Activated CD8-positive, alpha-beta memory T cell treated with anti-CD3 and anti-CD28 coated beads for 4 hours (primary cell): ENCODE measurements around the gene PSMG4.
"Not testable (repeated sequence)": the region's sequence is repeated elsewhere in the genome, so short reads cannot be mapped to it uniquely, and the experiment has no call there.

Experiments used
- DNase-seq, 2 donors: peaks; one replicate each; pipeline ENCODE4 v3.0.0-alpha.2; 2020; ENCODE audit warnings: low read depth in 2 of 2

The PSMG4 gene

DNA sequence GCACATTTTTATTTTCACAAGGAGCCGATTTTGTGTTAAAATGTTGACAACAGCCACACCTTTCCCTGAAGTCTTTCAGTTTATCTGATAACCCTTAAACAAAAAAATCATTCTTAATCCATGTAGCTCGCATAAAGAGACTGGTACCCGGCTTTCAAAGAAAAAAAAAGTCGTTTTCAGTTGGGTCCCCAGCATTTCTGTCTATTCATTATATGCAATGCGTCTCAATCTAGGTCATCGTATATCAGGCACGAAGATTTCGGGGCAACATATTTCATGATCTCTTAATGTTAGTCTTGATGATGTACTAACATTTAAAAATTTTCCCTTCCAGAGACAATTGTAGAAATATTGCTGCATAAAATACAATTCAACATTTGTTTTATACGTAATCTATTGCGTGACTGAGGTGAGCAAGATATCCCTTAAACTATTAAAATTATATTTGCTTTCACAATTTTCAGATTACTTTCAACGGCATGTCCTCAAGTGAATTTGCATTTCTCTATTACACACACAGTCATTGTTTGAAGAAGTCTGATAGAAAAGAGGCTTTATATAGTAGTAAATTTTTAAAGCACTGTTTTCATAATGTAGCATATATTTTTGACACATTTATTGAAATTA, 28.4 kb upstream of the PSMG4 start:
- DNase-seq = no peak

DNA sequence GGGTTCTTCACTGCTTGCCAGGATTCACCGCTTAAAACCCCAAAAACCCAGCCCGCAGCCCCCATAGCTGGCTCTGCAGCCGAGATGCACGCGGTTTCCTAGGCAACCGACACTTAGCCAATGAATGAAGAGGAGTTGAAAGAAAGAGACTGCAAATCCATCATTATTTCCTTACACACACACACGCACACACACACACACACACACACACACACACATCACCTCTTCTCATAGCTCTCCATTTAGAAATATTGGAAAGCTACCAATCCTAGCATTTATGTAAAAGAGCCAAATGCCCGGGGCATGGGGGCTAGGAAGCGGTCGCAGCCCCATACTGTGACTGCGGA, 27.9 kb upstream of the PSMG4 start:
- no peak for DNase-seq

DNA sequence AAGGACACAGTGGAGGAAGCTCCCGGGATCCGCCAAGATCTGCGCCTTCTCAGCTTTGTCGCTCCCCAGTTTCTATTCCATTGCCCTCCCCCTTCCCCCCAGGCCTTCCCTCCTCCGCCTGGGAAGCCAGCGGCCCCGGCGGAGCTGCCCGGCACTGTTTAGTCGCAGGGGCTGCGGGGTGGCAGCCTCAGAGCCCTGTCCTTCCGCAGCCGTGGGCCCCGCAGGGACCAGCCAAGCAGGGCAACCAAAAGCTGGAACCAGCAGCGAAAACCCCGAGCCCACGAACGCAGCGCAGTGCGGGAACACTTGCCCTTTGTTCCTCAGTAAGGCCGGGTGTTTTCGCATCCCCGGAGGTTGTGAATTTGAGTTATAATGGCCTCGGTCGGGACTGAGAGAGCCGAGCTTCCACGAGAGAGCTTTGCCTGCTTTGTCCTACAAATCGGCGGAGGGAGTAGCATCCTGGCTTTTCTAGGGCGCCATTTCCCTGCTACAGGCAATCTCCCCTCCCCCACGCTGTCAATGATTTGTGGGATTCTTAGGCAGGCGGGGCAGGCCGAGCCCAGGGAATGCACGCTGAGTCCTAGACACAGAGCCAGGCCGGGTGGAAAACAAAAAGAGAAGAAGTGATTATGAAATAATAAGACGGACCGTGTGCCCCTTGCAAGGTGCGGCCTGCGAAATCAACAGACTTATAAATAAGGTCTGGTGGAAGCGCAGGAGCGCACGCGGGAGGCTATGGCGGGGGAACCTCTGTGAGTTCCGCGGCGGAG, 27.3 kb upstream of the PSMG4 start:
- no peak for DNase-seq

DNA sequence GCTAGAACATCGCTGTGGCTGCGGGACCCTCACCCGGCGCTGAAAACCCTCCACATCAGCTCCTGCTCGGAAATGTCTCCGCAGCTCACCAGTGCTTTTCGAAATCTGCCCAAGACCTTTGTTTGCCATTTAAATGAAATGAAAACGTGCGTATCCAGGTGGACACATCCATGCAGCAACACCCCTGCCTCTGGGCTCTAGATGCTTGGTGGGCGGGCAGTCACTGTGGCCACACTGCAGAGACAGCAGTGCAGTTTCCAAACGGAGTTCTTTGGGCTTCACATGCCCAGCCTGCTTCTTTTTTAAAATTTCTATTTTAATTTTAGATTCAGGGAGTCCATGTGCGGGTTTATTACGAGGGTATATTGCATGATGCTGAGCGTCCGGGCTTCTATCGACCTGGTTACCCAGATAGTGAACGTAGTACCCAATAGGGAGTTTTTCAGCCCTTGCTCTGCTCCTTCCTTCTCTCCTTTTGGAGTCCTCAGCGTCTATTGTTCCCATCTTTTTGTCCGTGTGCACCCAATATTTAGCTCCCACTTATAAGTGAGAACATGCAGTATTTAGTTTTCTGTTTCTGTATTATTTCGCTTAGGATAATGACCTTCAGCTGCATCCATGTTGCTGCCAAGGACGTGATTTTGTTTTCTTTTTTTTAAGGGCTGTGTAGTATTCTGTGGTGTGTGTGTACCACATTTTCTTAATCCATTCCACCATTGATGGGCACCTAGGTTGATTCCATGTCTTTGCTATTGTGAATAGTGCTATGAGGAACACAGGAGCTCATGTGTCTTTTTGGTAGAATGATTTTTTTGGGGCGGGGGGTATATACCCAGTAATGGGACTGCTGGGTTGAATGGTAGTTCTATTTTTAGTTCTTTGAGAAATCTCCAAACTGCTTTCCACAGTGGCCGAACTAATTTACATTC, 26.5 kb upstream of the PSMG4 start:
- no peak for DNase-seq

DNA sequence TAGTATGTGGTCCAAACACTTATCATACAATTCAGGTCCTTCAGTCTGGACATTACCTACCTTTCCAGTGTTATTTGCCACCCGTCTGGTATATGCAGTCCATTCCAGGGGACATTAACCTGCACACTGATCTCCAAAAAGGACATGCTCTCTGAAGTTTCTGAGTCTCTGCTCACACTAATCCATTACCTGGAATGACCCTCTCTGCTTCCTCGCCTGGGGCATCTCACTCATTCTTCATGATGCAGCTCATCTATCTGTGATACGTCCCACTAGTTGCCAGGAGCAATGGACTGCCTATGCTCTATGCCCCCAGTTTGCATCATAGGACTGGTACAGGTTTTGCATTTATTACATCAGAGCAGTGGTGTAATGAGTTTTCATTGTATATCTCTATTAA, 25.4 kb upstream of the PSMG4 start:
- DNase-seq = no peak

DNA sequence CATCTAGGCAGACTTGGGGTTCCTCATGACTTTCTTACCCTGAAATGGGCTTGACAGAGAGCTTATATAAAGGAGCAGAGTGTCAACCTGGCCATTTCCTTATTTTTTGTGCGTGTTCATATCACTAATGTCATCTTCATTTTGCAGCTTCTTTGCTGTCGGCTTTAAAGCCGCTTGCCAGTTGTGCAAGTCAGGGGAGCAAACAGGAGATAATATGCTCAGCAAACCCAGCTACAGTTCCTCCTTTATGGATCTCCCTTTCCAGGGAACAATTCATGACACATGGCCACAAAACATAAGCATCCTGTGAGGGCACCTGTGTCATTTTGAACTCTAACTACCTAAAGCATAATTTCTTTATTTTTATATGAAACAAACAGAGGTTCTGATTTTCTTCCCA, 24.8 kb upstream of the PSMG4 start:
- no peak for DNase-seq

DNA sequence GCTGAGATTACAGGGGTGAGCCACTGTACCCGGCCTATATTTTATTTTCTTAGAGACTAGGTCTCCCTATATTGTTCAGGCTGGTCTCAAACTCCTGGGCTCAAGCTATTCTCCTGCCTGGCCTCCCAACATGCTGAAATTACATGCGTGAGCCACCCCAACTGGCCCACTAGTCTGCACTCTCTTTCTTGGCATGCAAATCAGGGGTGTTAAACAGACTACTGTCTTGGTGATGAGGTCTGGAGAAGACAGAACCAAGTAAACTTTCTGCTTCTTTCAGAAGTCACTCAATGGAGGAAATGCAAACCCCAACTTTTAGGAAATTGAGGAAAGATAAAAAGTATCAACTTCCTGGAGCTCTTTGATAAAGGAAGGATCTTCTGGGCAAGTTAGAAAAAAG, 23.3 kb upstream of the PSMG4 start:
- DNase-seq = no peak

DNA sequence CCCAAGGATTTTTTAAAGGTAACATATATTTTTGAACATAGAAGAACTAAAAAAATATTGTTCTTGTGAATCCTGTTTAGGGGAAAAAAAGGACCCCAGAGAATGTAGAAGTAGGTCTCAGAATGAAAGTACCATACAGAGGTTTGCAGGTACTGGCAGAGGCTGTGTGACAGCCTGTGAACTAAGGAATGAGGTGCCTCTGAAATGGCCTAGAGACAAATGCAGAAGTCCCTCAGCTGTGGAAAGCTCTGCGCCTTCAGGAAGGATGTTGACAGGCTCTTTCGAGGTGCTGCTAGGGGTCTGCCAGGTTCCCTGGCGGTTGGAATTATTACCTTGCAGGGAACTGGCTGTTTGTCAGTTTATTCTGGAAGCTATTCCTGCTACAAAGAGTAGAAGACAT, 22.7 kb upstream of the PSMG4 start:
- no peak for DNase-seq

DNA sequence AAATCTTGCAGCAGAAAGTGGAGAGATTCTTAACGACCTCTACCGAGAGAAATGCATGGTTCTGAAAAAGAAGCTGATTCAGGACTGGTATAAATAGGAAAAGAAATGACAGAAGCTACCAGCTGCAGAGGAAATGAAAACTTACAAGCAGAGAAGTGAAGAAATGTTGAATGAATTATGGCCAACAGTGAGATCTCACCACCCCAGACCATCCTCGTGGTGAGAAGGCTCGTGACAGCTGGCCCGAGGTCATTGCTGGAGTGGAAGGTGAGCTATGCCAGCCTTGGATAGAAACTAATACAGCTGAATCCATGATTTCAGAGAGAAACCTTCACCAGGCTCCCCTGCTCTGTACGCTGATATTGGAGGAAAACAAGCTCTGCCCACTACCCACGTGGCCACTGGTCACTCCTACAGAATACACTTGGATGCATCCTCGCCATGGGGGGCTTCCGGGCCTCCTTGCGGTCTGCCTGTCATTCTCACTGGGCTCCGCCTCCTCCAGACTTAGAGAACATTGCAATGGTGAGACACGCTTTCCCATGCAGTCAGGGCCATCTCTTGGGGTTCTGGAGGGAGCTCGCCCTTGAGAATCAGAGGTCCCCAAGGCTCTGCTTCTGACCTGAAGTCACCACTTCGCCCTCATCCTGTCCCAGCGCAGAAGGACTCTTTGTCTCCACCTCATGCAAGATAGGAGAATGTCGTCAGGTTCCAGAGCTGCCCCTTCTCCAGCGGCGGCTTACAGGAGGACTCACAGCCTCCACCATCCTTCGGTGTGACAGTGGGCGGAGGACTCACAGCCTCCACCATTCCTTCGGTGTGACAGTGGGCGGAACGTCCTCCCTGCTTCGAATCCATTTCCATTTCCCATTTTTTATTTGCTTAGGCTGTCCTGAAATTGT, 20.7 kb upstream of the PSMG4 start:
- DNase-seq = no peak

DNA sequence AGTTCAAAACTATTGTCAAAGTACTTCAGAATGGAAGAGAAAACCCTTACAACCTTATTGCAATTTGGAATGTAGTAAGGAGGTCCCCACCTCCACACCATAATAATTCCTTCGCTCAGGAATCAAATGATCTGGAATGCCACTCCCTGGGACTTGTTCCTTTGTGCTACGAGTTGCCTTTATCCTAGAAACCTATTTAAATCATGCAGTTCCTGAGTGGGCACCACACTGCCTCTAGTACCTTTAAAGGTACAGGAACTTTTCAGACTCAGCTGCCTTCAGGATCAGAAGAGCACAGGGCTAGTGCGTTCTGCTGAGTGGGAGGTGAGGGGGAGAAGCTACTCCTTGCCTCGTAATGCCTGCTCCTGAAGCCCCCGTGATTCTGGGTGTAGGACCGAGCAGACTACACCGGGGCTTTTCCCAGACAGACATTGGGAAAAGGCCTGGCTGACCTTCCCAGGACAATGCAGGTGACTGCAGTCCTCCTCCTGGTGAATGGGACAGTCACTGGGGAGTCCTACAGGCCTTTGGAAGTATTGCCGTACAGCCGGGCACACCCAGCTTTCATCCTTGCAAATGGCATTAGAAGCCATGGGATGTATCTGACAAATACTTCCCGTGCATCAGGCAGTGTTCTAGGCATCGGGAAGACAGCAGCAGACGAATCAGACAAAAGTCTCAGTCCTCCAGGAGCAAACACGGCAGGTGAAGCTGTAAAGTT, 19.5 kb upstream of the PSMG4 start:
- no peak for DNase-seq

DNA sequence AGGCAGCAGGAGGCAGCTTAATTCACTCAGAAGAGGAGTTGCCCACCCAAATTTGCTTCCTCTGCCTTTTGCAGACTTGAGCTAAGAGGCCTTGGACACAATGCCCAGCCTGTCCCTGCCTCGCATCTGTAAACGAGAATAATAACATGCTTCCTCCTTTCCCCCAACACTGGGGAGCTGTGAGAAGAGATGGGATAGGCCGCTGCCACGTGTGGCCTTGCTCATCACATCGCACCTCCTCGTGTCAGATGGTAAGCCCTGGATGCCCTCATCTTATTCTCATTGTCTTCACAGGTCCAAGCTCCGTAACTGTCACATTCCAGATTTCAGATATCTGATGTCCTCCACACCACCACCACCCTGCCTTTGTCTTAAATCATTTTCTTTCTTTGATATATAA, 18.2 kb upstream of the PSMG4 start:
- DNase-seq = no peak

DNA sequence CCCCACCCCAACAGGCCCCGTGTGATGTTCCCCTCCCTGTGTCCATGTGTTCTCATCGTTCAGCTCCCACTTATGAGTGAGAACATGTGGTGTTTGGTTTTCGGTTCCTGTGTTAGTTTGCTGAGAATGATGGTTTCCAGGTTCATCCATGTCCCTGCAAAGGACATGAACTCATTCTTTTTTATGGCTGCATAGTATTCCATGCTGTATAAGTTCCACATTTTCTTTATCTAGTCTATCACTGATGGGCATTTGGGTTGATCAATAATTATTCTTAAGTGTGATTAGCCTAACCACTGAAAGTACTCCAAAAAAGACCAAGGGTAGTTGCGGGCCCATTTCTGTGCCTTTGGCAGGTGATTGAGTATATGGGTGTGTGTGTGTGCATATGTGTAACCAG, 17.0 kb upstream of the PSMG4 start:
- not testable (repeated sequence) for DNase-seq

DNA sequence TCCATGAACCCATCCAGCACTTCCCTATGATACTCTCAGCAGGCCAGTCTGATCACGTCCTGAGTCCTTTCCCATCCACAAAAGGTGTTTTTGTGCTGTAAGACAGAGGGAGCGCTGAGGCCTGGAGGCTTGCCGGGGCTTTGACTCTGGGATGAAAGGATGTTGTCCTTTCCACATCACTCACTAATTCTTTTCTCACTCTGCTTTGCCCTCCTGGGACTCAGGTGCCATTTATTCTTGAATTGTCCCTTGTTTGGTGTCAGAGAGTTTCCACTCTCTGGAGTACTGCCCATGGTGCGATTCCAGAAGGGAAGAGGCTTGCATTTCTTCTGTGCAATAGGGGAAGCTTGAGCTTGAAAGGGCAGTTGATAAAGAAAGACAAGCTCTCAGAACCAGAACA, 16.0 kb upstream of the PSMG4 start:
- no peak for DNase-seq

DNA sequence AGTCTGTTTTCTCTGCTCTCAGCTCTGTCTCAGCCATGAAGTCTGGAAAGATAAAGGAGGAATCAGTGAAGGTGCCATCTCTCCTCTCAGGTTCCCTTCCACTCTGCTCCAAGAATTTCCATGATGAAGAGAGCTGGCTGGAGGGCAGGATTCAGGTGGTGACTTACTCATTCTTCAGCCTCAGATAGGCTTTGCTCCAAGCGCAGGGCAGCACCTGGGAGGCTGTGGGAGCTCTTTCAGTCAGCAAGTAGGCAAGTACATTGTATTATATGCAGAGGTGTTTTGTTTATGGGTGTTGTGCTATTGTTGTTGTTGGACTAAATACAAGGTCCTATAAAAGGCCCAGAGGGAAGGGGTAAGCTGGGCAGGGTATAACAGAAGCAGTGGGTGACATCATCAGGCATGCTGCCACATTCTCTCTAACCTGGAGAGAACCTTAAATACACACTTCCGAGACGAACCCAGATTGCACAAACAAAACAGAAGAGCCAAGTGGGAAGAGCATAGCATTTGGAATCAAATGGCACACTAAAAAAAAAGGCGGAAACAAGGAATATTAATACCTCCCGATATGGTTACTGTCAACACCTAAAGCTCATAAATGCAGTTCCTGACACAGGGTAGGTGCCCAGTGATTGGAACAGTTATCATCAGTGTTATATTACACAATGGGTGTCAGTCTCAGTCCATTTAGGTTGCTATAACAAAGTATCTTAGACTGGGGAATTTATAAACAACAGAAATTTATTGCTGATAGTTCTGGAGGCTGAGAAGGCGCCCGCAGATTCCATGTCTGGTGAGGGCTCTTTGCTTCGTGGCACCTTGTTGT, 14.5 kb upstream of the PSMG4 start:
- no peak for DNase-seq

DNA sequence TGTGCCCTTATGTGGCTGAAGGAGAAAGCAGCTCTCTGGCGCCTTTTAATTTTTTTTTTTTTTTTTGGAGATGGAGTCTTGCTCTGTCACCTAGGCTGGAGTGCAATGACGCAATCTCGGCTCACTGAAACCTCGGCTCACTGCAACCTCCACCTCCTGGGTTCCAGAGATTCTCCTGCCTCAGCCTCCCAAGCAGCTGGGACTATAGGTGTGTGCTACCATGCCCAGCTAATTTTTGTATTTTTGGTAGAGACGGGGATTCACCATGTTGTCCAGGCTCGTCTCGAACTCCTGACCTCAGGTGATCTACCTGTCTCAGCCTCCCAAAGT, 13.9 kb upstream of the PSMG4 start:
- not testable (repeated sequence) for DNase-seq

DNA sequence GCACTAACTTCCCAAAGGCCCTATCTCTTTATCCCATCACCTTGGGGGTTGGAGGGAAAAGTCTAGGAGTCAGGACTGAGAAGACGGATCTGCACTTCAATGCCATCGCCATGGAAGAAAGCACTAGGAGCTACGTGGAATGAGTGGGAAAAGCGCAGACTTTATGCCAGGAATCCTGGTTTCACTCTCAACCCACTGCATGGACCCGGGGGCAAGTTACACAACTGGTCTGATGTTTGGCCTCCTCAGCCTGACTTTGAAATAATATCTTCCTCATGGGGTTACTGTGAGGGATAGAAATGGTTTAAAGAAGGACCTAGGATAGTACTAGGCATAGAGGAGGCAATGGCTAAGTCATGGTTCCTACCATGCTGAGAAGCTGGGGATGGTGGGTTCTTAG, 13.5 kb upstream of the PSMG4 start:
- no peak for DNase-seq

DNA sequence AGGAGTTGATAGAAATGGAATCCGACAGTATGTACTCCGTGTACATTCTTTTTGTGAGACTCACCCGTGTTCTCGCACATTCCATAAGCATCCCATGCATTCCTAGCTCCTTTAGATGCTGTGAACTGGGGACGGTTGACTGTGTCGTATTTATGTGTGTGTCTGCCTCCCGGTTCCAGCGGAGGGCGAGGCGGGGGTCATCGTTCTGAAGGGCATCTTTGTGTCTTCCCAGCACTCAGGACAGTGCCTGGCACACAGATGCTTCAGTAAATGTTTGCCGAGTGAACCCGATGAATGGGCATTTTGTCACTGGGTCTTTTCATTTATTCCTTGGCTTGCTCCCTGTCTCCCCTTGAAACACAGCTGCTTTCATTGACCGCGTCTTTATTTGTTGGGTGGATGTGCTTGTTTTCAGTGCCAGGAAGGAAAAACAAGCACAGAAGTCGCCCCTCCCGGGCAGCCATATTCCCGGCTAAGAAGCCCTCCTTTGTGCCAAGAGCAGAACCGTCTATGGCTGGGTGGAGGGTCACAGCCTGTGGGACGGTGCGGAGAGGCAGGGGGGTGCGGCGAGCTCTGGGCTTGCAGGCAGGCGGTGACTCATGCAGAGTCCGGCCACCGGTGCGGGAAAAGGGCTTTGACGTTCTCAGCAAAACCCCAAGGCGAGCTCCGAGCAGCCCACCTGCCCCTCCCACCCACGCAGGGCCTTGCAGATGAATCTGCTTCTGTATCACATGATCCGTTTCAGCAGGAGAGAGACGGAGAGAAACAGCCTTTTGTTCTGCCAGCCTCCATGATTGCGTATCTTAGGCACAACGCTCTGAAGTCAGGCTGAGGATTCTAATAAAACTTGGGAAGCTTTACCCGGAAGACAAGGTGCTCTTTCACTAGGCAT, 11.2 kb upstream of the PSMG4 start:
- DNase-seq = no peak

DNA sequence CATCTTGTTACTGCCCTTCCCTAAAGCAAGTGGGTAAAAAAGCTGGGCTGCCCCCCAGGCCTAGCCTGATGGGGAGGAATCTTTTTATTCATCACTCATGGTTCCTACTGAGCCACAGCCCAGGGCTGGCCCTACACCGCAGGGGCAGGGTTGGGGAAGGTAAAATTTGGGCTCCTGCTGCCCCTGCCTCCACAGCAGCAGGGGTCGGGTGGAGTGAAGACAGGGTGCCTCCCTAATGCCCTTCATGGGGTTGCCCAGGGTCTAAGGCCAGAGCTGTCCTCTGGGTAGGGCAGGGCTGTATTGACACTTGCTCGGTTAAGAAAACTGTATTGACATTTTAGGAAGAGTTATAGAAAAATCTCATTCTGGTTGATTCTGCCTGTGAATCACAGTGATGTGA, 8.9 kb upstream of the PSMG4 start:
- no peak for DNase-seq

DNA sequence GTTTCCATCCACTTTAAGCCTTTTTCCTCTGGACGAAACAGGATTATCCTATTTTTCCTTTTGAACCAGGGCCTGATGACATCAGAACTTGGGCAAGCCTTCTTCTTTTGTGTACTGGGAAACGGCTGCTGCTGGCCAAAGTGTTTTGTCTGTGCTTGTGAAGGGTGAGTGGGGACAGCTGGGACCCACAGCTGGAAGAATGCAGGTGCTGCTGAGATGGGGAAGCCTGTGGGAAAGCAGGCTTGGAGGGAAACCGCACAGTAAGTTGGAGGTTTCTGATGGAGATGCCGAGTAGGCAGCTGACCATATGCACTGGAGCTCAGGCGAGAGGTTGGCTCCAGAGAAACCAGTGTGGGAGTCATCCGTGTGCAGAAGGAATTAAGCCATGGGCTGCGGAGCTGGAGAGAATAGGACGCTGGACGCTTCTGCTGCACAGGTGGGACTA, 8.5 kb upstream of the PSMG4 start:
- DNase-seq = no peak
